Activated T-helper 17 cell treated with anti-CD3 and anti-CD28 coated beads, Interleukin-2, amount 50 U/mL, for 72 hours (primary cell): ENCODE measurements around the gene CD247. TPM values are rescaled to one million over a fixed set of nuclear protein-coding genes. Genes with fewer than 3 reads are reported as not detected.

Experiments used
- ATAC-seq: fragments of 150-1000 bp; cut with Tn5 transposase; replicated peaks from 2 replicates; pipeline ENCODE4 v1.10.0; 2021; ENCODE audit warnings: mild to moderate bottlenecking, moderate library complexity
- H3K27ac Mint-ChIP-seq: one replicate; pipeline ENCODE4 v1.8.0; 2022; ENCODE audit warnings: mixed read lengths
- H3K27me3 Mint-ChIP-seq: one replicate; pipeline ENCODE4 v1.8.0; 2022; ENCODE audit warnings: mixed read lengths
- H3K36me3 Mint-ChIP-seq: one replicate; pipeline ENCODE4 v1.8.0; 2022; ENCODE audit warnings: low read depth, mild to moderate bottlenecking, mixed read lengths
- H3K4me1 Mint-ChIP-seq: one replicate; pipeline ENCODE4 v1.8.0; 2022; ENCODE audit warnings: mixed read lengths
- H3K4me3 Mint-ChIP-seq: one replicate; pipeline ENCODE4 v1.8.0; 2022; ENCODE audit warnings: mild to moderate bottlenecking, mixed read lengths
- H3K9me3 Mint-ChIP-seq: one replicate; pipeline ENCODE4 v1.8.0; 2022; ENCODE audit warnings: mixed read lengths
- total RNA-seq, 2 donors: library from RNA; stranded (reverse); gene quantifications; one replicate each; pipeline ENCODE4 v1.2.3, GENCODE V29; 2022

The CD247 gene
- total RNA-seq, 2 donors from 2014 or later, result 168 to 217 TPM

- Mint-ChIP-seq H3K9me3 (no peaks in the 10 kb centered on the region), H3K36me3 (peaks cover 62% of the 10 kb centered on the region), H3K4me1 (peaks cover 16% of the 10 kb centered on the region), H3K27me3 (no peaks in the 10 kb centered on the region), H3K4me3 (no peak overlapping the region), H3K27ac (no peak overlapping the region)
- ATAC-seq, result no peak
These were observed 109.1 kb downstream of the CD247 start for GRCh38 chr1:167409183-167409582.

GRCh38 chr1:167408355-167408754, 110.0 kb downstream of the CD247 start:
- H3K4me3 Mint-ChIP-seq, result no peak overlapping the region
- H3K9me3 Mint-ChIP-seq, result no peaks in the 10 kb centered on the region
- peaks cover 64% of the 10 kb centered on the region for H3K36me3 Mint-ChIP-seq
- H3K27ac Mint-ChIP-seq, result no peak overlapping the region
- H3K4me1 Mint-ChIP-seq, result peaks cover 16% of the 10 kb centered on the region
- no peak for ATAC-seq
- no peaks in the 10 kb centered on the region for H3K27me3 Mint-ChIP-seq

GRCh38 chr1:167404908-167405307, 113.4 kb downstream of the CD247 start:
- peaks cover 72% of the 10 kb centered on the region for H3K36me3 Mint-ChIP-seq
- no peaks in the 10 kb centered on the region for H3K27me3 Mint-ChIP-seq
- no peak overlapping the region for H3K4me3 Mint-ChIP-seq
- ATAC-seq, result no peak
- H3K27ac Mint-ChIP-seq, result no peak overlapping the region
- no peaks in the 10 kb centered on the region for H3K4me1 Mint-ChIP-seq
- no peaks in the 10 kb centered on the region for H3K9me3 Mint-ChIP-seq

GRCh38 chr1:167404161-167404888, 114.0 kb downstream of the CD247 start:
- ATAC-seq, result peak; percentile 62
- Mint-ChIP-seq H3K4me1 (no peaks in the 10 kb centered on the region), H3K4me3 (no peak overlapping the region), H3K36me3 (peaks cover 74% of the 10 kb centered on the region), H3K27ac (no peak overlapping the region), H3K27me3 (no peaks in the 10 kb centered on the region), H3K9me3 (no peaks in the 10 kb centered on the region)

- H3K4me1 Mint-ChIP-seq, result no peaks in the 10 kb centered on the region
- peaks cover 78% of the 10 kb centered on the region for H3K36me3 Mint-ChIP-seq
- H3K9me3 Mint-ChIP-seq, result no peaks in the 10 kb centered on the region
- H3K4me3 Mint-ChIP-seq, result no peak overlapping the region
- no peaks in the 10 kb centered on the region for H3K27me3 Mint-ChIP-seq
- peak; percentile 76 for ATAC-seq
- H3K27ac Mint-ChIP-seq, result no peak overlapping the region
These were observed 117.0 kb downstream of the CD247 start for GRCh38 chr1:167401260-167401873.

- Mint-ChIP-seq H3K27me3 (no peaks in the 10 kb centered on the region), H3K4me3 (no peak overlapping the region), H3K27ac (no peak overlapping the region), H3K9me3 (no peaks in the 10 kb centered on the region), H3K36me3 (peaks cover 74% of the 10 kb centered on the region), H3K4me1 (no peaks in the 10 kb centered on the region)
- ATAC-seq, result no peak
These were observed 117.9 kb downstream of the CD247 start for GRCh38 chr1:167400359-167400953.

- no peak overlapping the region for H3K4me3 Mint-ChIP-seq
- H3K9me3 Mint-ChIP-seq, result no peaks in the 10 kb centered on the region
- H3K27me3 Mint-ChIP-seq, result no peaks in the 10 kb centered on the region
- no peaks in the 10 kb centered on the region for H3K4me1 Mint-ChIP-seq
- no peak for ATAC-seq
- H3K36me3 Mint-ChIP-seq, result peaks cover 42% of the 10 kb centered on the region
- no peak overlapping the region for H3K27ac Mint-ChIP-seq
These were observed 126.1 kb downstream of the CD247 start for GRCh38 chr1:167392200-167392696.

- no peak for ATAC-seq
- Mint-ChIP-seq H3K27ac (no peak overlapping the region), H3K36me3 (peaks cover 67% of the 10 kb centered on the region), H3K9me3 (no peaks in the 10 kb centered on the region), H3K27me3 (no peaks in the 10 kb centered on the region), H3K4me1 (peaks cover 8% of the 10 kb centered on the region), H3K4me3 (no peak overlapping the region)
These were observed 129.4 kb downstream of the CD247 start for GRCh38 chr1:167388976-167389375.

GRCh38 chr1:167387251-167387910, 130.9 kb downstream of the CD247 start:
- ATAC-seq, result peak; percentile 21

More at GRCh38 chr1:167387251-167387910, 130.9 kb downstream of the CD247 start:
- Mint-ChIP-seq H3K27me3 (no peaks in the 10 kb centered on the region), H3K4me3 (no peak overlapping the region), H3K4me1 (peaks cover 8% of the 10 kb centered on the region), H3K27ac (no peak overlapping the region), H3K9me3 (no peaks in the 10 kb centered on the region), H3K36me3 (peaks cover 74% of the 10 kb centered on the region)

Other genes with a start within 250 kb of the CD247 start
- gene CREG1, start 35.2 kb upstream of the CD247 start, total RNA-seq, result 10 to 100 TPM; 10.8 to 13.2 TPM
- gene RCSD1, start 111.7 kb upstream of the CD247 start, total RNA-seq, result 10 to 100 TPM; 69.0 to 75.5 TPM
- gene MPZL1, start 203.5 kb upstream of the CD247 start, total RNA-seq, result 10 to 100 TPM; 24.4 to 27.0 TPM